NCI-H1417 (cell line): Measurements from ENCODE around the gene ZNF331.

Experiments used
- DNase-seq, 3 experiments: peaks; one replicate each; lab custom pipeline; 2025; lab: John Stamatoyannopoulos, UW

ZNF331 gene

DNA sequence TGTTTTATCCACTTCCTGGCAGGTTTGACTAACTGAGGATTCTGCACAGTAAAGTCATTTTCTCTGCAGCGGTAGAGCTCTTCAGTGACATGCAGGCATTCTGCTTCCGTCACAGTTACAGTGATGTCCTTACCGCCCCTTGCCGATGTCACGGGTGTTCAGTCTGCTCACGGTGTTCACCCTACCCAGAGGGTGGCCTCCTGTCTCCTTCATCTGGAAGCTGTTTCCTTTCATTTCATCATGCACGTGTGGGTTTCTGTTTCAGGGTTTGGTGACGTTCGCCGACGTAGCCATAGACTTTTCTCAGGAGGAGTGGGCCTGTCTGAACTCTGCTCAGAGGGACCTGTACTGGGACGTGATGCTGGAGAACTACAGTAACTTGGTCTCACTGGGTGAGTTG, 33.4 kb downstream of the ZNF331 start:
- DNase-seq = no peak

DNA sequence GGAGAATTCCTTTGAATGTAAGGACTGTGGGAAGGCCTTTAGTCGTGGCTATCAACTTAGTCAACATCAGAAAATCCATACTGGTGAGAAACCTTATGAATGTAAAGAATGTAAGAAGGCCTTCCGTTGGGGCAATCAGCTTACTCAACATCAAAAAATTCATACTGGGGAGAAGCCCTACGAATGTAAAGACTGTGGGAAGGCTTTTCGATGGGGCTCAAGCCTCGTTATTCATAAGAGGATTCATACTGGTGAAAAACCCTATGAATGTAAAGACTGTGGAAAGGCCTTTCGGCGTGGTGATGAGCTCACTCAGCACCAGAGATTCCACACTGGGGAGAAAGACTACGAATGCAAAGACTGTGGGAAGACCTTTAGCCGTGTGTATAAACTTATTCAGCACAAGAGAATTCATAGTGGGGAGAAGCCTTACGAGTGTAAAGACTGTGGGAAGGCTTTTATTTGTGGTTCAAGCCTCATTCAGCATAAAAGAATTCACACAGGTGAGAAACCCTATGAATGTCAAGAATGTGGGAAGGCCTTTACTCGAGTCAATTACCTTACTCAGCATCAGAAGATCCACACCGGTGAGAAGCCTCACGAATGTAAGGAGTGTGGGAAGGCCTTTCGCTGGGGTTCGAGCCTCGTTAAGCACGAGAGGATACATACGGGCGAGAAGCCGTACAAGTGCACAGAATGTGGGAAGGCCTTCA, 39.2 kb downstream of the ZNF331 start:
- no peak for DNase-seq

DNA sequence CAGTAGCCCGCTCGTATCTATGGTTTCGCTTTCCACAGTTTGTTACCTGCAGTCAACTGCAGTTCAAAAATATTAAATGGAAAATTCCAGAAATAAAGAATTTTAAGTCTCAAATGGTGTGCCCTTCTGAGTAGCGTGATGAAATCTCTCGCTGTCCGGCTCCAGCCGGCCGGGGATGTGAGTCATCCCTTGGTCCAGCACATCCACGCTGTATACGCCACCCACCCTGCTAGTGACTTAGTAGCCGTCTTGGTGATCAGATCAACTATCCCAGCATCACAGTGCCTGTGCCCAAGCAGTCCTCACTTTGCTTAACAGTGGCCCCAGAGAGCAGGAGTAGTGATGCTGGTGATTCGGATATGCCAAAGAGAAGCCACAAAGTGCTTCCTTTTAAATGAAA, 40.0 kb downstream of the ZNF331 start:
- no peak for DNase-seq

DNA sequence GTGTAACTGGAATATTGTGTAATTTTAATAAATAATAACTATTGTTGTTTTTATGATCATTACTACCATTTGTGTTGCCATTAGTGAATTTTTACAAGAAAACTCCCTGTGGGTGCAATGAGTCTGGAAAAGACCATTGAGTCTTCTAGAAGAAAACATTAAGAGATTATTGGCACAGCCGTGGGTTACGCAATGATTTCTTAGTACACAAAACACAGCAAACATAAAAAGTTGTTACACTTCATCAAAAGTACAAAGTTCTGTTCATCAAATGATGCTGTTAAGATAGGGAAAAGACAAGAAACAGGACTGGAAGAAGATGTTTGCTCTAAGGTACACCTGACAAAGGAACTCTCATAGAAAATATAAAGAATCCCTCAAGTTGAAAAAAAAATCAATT, 41.6 kb downstream of the ZNF331 start:
- DNase-seq = no peak

DNA sequence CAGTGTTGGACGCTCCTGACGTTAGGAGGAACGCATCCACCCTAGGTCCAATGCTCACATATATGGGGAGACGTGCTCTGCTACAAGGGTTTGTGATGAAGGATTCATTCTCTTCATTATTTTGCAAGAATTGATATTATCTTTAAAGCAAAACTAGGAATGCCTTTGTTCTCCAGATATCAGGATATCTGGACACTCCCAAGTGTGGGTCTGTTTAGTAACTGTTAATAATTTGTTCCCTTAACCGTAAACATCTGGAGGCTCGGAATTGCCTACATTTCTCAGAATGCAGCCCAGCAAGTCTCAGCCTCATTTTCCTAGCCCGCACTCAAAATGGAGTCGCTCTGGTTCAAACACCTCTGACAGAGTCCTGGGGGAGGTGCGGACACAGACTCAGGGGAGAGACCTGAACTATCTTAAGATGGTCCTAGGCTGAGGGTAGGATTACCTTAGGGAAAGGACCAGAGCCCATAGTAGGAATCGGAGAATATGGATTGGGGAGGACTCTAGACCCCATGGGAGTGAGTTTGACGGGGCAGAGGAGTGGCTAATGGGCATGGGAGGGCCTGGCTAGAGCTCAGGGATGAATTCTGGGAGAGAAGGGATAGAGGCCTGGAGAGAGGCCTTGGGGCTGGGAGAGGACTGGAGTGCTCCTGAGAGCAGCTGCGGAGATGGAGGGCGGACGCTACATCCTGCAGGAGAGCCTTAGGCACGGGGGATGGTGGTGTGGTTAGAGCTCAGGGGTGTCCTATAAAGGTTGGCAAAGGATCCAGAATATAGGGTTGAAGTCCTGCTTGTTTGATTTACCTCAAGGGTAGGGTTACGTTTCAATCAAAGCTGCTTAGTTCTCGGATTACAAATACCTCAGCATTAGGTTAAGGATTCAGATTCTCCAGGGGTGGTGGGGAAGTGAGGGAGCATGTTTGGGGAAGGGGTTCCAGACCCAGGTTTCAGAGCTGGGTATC, 43.2 kb downstream of the ZNF331 start:
- DNase-seq = no peak

DNA sequence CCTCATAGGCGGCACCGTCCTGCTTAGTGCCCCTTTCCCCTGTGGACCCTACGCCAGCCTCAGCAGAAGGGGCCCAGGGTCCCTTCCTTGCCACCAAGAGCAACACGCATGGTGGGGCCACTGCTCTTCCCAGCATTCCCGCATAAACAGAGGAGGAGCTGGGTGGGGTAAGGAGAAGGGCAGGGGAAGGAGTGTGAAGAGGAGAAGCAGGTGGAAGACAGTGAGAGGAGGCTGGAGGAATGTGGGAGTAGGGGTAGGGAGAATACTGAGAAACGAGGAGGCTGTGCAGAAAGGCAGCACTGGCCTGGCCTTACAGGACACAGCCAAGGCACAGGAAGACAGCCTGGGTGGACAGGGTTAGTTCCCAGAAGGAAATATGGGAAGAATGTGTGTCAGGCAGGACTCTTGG, 43.9 kb downstream of the ZNF331 start:
- DNase-seq = no peak

DNA sequence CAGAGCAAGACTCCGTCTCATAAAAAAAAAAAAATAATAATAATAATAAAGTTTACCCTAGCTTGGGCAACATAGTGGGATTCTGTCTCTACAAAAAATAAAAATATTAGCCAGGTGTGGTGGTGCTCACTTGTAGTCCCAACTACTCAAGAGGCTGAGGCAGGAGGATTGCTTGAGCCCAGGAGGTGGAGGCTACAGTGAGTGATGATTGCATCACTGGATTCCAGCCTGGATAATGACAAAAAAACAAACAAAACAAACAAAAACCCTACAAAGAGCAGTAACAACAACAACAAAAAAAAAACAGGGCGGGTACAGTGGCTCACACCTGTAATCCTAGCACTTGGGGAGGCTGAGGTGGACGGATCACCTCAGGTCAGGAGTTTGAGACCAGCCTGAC, 45.2 kb downstream of the ZNF331 start:
- no peak for DNase-seq

DNA sequence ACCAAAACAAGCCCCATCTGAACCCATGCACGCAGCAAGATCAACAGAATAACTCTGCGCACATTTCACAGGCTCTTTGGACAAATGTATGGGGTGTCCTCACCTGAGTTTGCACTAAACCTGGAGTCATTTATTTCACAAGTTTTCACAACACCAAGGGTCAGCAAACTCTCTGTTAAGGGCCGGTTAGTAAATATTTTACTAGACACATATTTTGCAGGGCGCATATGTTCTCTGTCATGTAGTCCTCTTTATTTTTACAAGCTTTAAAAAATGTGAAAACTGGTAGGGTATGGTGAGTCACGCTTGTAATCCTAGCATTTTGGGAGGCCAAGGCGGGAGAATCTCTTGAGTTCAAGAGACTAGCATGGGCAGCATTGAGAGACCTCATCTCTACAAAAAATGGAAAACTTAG, 48.3 kb downstream of the ZNF331 start:
- no peak for DNase-seq

DNA sequence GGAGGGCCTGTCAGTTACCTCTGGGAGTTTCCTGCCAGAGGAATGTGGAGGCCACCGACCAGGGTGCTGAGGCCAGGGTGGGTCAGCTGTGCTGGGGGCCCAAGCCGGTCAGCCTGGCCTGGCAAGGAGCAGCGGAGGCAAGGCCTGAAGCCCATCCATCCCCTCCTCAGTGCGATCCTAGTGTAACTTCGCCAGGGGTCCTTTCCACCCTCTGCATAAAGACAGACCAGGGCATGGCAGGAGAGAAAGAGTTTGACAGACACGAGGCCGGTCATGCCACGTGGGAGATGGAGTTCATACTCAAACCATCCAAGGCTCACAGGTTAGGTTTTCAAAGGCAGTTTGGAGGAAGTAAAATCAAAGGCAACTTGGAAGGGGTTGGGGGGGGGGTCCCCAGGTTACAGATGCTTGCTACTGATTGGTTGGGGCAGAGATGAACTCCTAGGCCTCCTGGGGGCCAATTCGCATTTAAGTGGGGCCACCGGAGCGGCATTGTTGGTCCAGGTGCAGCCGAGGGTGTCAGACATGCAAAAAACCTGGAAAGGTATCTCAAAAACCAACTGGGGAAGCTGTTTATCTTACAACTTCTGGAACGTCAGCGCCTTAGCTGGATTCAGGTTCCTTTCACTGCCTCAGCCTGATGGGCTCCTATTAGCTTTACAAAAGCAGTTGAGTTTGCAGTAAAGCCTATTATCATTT, 57.0 kb downstream of the ZNF331 start:
- no peak for DNase-seq

DNA sequence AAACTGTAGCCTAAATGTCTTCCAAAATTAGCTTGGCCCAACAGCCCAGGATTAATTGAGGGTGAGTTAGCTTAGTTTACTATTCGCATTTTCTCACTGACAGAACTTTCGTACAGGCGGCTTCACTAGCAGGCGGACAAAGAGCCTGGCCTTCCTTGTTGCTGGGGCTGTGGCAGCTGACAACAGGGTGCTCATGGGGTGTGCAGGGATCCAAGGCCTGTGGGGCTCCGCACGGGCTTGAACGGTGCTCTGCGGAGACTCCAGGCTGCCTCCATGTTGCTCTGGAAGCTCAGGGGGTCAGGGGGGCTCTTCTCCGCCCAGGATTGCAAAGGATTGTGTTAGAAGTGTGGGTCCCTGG, 57.5 kb downstream of the ZNF331 start:
- DNase-seq = no peak

DNA sequence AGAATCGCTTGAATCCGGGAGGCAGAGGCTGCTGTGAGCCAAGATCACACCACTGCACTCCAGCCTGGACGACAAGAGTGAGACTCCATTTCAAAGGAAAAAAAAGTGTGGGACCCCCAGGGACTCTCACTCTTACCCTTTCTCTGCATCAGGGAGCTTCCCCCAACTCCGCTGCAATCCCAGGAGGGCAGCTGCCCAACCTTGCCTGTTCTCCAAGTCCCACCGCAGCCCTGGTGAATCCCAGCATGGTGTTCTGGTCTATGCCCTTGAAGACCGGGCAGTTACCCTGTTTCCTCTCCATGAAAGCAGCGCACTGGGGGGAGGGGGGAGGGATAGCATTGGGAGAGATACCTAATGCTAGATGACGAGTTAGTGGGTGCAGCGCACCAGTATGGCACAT, 58.1 kb downstream of the ZNF331 start:
- no peak for DNase-seq

DNA sequence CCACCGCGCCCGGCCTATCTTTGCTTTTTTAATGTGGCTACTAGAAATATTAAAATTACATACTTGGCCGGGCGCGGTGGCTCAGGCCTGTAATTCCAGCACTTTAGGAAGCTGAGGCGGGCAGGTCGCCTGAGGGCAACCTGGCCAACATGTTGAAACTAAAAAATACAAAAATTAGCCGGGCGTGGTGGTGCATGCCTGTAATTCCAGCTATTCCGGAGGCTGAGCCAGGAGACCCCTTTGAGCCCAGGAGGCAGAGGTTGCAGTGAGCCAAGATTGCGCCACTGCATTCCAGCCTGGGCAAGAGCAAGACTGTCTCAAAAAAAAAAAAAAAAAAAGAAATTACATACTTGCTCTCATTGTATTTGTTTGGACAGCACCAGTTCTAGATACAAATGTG, 59.1 kb downstream of the ZNF331 start:
- no peak for DNase-seq

DNA sequence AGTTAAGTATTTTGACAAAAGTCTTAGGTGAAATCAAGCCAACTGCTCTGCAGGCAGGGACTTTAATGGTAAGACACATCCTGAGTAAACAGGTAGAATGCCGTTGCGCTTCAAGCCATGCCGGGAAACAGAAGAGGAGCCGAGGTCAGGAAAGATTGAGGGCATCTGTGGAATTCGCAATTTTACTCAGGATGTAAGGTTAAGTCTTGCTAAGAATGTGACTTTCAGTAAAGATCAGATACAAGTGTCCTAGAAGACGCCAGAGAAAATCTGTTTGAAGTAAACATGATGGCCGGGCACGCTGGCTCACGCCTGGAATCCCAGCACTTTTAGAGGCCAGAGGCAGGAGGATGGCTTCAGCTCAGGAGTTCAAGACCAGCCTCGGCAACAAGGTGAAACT, 60.4 kb downstream of the ZNF331 start:
- no peak for DNase-seq

DNA sequence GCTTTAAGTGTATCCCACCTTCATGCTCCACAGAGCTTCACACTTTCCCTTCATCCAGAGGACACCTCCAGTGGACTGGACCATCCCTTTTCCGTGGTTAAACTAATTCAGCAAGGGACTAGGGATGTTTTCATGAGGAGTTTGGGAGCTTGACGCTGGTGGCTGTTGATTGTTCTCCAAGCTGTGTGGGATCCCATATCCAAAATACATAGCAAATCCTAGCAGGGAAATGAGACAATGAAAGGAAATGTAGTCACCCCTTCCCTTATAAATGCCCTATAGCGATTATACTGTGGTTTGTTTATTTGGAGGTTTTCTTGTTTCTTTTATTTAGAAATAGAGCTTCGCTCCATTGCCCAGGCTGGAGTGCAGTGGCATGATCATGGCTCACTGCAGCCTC, 62.3 kb downstream of the ZNF331 start:
- no peak for DNase-seq

DNA sequence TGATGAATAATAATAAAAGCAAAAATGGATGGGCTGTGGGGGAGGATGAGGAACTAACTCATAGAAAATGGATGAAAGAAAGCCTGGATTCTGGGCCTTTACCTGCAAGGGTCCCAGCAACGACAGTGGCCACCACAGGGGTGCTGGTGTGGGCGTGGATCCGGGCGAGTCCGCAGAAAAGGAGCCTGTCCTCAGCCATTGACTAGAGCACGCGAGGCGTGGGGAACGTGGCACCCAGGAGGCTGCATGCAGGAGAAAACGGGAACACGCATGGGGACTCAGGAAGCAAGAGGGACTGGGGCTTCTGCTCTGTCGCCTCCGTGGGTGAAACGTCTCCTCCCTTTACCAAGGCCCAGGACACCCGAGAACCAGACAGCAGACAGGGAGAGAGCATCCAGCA, 68.1 kb downstream of the ZNF331 start:
- DNase-seq = no peak

DNA sequence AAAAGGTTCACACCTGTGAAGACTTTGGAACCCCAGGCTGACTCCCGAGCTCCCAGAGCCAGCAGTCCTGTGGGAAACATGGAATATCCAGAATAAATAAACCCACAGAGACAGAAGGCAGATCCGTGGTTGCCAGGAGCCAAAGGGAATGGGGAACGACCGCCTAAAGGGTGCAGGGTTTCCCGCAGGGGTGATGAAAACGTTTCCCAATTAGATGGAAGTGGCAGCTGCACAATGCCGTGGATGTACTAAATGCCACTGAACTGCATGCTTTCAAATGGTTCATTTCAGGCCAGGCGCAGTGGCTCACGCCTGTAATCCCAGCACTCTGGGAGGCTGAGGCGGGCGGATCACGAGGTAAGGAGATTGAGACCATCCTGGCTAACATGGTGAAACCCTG, 70.4 kb downstream of the ZNF331 start:
- no peak for DNase-seq

DNA sequence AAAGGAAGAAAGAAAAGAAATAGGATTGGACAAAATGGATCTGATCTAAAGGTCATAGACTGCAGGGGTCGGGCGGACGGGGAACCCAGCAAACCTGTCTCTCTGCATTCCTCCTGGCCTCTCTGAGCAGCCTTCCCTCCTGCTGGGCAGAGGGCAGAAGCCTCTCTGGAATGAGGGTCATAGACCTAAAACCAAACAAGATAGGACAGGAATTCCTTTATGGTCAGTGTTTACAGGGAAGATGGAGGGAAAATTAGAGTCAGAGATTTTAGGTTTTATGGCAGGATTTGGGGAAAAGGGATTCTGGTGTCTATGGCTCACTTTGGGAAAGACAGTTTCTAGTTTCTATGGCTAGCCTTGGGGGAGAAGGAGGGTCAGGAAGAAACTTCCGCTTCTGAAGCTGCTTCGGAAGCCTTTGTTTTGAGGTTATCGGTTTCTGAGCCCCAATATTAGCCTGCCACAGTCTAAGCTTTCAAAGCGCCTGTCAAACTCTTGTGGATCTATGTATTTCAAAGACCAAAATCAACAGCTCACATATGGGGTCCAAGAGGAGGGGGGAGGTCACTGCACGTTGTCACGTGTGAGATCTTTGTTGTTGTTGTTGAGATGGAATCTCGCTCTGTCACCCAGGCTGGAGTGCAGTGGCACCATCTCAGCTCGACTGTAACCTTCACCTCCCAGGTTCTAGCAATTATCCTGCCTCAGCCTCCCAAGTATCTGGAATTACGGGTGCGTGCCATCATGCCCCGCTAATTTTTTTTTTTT, 75.0 kb downstream of the ZNF331 start:
- DNase-seq = no peak

DNA sequence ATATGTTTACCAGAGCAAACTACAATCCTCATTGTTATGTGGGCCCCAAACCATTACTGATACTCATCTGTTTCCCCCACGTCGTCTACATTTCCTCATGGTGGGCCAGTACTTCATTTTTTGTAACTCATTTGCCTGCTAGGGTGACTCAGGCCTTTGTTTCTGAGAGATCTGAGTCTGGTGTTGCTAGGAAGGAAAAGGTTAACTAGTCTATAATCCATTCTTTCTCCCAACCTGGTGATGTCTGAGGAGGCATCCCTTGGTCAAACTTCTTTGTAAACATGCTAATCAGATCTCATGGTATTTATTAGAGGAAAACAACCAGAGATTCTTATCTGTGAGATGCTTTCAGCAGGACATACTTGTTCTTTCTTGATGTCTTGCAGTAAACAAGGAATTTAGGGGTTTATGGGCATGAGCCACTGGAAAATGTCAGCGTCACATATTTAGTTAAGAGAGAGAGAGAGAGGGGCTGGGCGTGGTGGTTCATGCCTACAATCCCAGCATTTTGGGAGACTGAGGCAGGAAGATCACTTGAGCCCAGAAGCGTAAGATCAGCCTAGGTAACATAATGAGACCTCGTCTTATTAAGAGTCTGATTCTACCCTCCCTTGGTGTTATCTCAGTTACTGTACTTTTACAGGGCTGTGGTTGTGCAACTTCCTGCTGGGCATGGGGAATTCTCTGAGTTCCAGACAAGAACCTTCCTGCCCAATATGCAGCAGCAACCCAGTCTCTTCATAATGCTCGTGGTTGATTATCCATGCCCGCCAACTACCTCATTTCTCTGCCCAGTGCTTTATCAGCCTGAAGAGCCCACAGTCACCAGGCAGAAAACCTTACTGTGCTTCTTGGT, 84.2 kb downstream of the ZNF331 start:
- DNase-seq = no peak

DNA sequence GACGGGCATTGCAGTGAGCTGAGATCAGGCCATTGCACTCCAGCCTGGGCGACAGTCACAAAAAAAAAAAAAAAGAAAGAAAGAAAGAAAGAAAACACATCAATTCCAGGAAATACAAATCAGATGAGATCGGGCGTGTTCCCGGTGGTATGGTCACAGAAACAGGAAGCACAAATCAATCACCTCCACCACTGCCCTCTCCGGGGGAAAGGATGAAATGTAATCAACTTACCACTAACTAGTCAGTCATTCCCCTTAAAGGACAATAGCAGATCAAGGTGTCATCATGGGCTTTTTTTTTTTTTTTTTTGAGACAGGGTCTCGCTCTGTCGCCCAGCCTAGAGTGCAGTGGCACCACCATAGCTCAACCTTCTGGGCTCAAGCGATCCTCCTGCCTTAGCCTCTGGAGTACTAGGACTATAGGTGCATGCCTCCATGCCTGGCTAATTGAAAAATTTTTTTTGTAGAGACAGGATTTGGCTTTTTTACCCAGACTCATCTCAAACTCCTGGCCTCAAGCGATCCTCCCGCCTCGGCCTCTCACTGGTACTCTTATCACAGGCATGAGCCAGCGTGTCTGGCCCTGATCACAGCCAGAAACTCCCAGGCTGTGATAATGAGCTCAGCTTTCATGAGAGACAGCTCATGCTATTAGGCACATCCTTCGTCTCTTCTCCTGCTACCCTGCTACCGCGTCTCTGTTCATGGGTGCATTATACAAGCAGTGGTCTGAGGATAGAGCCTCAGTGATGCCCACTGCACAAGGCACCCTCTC, 87.0 kb downstream of the ZNF331 start:
- DNase-seq = no peak

DNA sequence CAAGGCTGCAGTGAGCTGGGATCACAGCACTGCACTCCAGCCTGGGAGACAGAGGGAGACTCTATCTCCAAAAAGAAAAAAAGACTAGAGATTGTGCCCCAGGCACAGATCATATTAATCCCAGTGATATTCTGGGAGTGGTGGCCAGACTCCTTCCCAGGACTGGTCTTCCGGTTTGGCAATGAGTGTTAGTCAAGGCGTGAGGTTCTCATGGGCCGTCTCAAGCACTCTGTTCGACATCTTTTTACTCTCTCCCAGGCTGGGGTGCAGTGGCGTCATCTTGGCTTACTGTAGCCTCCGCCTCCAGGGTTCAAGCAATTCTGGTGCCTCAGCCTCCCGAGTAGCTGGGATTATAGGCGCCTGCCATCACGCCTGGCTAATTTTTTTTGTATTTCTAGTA, 88.5 kb downstream of the ZNF331 start:
- no peak for DNase-seq
